GM18858 (cell line): ENCODE results near the gene MAEA.
"Not testable (repeated sequence)": the region's sequence is repeated elsewhere in the genome, so short reads cannot be mapped to it uniquely, and the experiment has no call there.

ENCODE experiments used
- ATAC-seq: cut with Tn5 transposase; IDR thresholded peaks from one replicate; pipeline ENCODE4 v1.9.1; 2021; ENCODE audit not compliant: unreplicated experiment

Gene MAEA

GRCh38 chr4:1318488-1319213, 29.0 kb downstream of the MAEA start:
- ATAC-seq, result no peak

- no peak for ATAC-seq
Observed at GRCh38 chr4:1321486-1321885, 31.8 kb downstream of the MAEA start.

- ATAC-seq, result no peak
Observed at GRCh38 chr4:1321946-1322650, 32.4 kb downstream of the MAEA start.

- no peak for ATAC-seq
Observed at GRCh38 chr4:1323280-1323634, 33.6 kb downstream of the MAEA start.

- ATAC-seq, result no peak
Observed at GRCh38 chr4:1323635-1324442, 34.1 kb downstream of the MAEA start.

GRCh38 chr4:1324443-1325175, 34.9 kb downstream of the MAEA start:
- ATAC-seq, result not testable (repeated sequence)

GRCh38 chr4:1325176-1325480, 35.4 kb downstream of the MAEA start:
- ATAC-seq, result no peak

GRCh38 chr4:1325681-1326635, 36.3 kb downstream of the MAEA start:
- no peak for ATAC-seq

- ATAC-seq, result no peak
Observed at GRCh38 chr4:1326751-1327525, 37.2 kb downstream of the MAEA start.

GRCh38 chr4:1327526-1328266, 38.0 kb downstream of the MAEA start:
- ATAC-seq, result no peak

GRCh38 chr4:1328267-1329155, 38.8 kb downstream of the MAEA start:
- no peak for ATAC-seq

- ATAC-seq, result no peak
Observed at GRCh38 chr4:1329408-1330371, 40.0 kb downstream of the MAEA start.

GRCh38 chr4:1330761-1331590, 41.3 kb downstream of the MAEA start:
- no peak for ATAC-seq

GRCh38 chr4:1331591-1332353, 42.1 kb downstream of the MAEA start:
- ATAC-seq, result no peak

- no peak for ATAC-seq
Observed at GRCh38 chr4:1332686-1333085, 43.0 kb downstream of the MAEA start.
